HEK293 (cell line): ENCODE data around the gene ITPKC.
A peak's percentile ranks its signal among the peaks of the same experiment; 100 is the strongest.

Experiments
- CTCF ChIA-PET: fragments of 350-600 bp; formaldehyde crosslinking; extraction: SDS; loops from one replicate; lab custom pipeline; 2021; ENCODE audit warnings: antibody characterized with exemption; lab: Yijun Ruan, JAX
- POLR2A ChIA-PET: fragments of 300-600 bp; formaldehyde crosslinking; extraction: SDS; loops from one replicate; lab custom pipeline; 2020; ENCODE audit warnings: antibody characterized with exemption, inconsistent platforms; lab: Yijun Ruan, JAX
- H3K27ac ChIP-seq: fragments of 200-500 bp; sonication (Bioruptor generic); 2 replicates; pipeline ENCODE4 v1.5.1; 2014; ENCODE audit warnings: low read depth, low read length, control low read depth, inconsistent platforms; ENCODE audit errors: extremely low read depth
- H3K36me3 ChIP-seq, 2 experiments: fragments of 200-500 bp in 1 of 2; sonication (Bioruptor generic) in 1 of 2; 1 replicate in 1 of 2; 2 replicates in 1 of 2; pipeline ENCODE4 v1.5.1; 2014 to 2017; ENCODE audit warnings: inconsistent platforms in 2 of 2, low read length in 2 of 2; ENCODE audit not compliant: control insufficient read depth in 2 of 2, insufficient read depth in 1 of 2
- H3K4me1 ChIP-seq: fragments of 200-500 bp; sonication (Bioruptor generic); 2 replicates; pipeline ENCODE4 v1.5.1; 2014; ENCODE audit warnings: mild to moderate bottlenecking, low read length, inconsistent platforms; ENCODE audit not compliant: control insufficient read depth, insufficient read depth
- H3K4me3 ChIP-seq: 2 replicates; pipeline ENCODE4 v1.5.1; 2011; ENCODE audit warnings: low read depth, mild to moderate bottlenecking, control low read depth, low read length, moderate library complexity
- H3K9me3 ChIP-seq: fragments of 200-500 bp; sonication (Bioruptor generic); 2 replicates; pipeline ENCODE4 v1.5.1; 2014; ENCODE audit warnings: low read depth, low read length, inconsistent platforms; ENCODE audit not compliant: control insufficient read depth, insufficient read depth
- BCL11B ChIP-seq: fragments of 450-650 bp; formaldehyde crosslinking; IDR thresholded peaks from 2 replicates; pipeline ENCODE4 v1.5.1; 2016; ENCODE audit warnings: low read depth, missing biosample characterization, missing genetic modification characterization
- MEIS1 ChIP-seq: sonication (generic); formaldehyde crosslinking; IDR thresholded peaks from 2 replicates; pipeline ENCODE4 v1.8.1; 2022; ENCODE audit warnings: missing genetic modification reagents, mild to moderate bottlenecking, borderline replicate concordance
- OSR2 ChIP-seq: fragments of 450-650 bp; formaldehyde crosslinking; IDR thresholded peaks from 2 replicates; pipeline ENCODE4 v1.5.1; 2016; ENCODE audit warnings: missing biosample characterization, missing genetic modification characterization
- PRDM1 ChIP-seq: fragments of 450-650 bp; formaldehyde crosslinking; IDR thresholded peaks from 2 replicates; pipeline ENCODE4; 2016; ENCODE audit warnings: missing biosample characterization, missing genetic modification characterization
- SALL2 ChIP-seq: fragments of 450-650 bp; formaldehyde crosslinking; IDR thresholded peaks from 2 replicates; pipeline ENCODE4 v1.5.0; 2017; ENCODE audit warnings: missing biosample characterization, mild to moderate bottlenecking, missing genetic modification characterization, borderline replicate concordance
- SCRT2 ChIP-seq: fragments of 450-650 bp; formaldehyde crosslinking; IDR thresholded peaks from 2 replicates; pipeline ENCODE4 v1.5.1; 2016; ENCODE audit warnings: missing biosample characterization, missing genetic modification characterization
- ZIC2 ChIP-seq: fragments of 450-650 bp; formaldehyde crosslinking; IDR thresholded peaks from 2 replicates; pipeline ENCODE4 v1.5.1; 2016; ENCODE audit warnings: missing biosample characterization, missing genetic modification characterization
- ZNF112 ChIP-seq: fragments of 450-650 bp; formaldehyde crosslinking; IDR thresholded peaks from 2 replicates; pipeline ENCODE4 v1.5.0; 2017; ENCODE audit warnings: missing biosample characterization, missing genetic modification characterization
- ZNF175 ChIP-seq: fragments of 450-650 bp; formaldehyde crosslinking; IDR thresholded peaks from 2 replicates; pipeline ENCODE4 v1.5.1; 2016; ENCODE audit warnings: missing biosample characterization, missing genetic modification characterization
- ZNF223 ChIP-seq: fragments of 450-650 bp; formaldehyde crosslinking; IDR thresholded peaks from 2 replicates; pipeline ENCODE4 v1.5.1; 2016; ENCODE audit warnings: missing biosample characterization, missing genetic modification characterization
- ZNF37A ChIP-seq: fragments of 450-650 bp; IDR thresholded peaks from 2 replicates; pipeline ENCODE4 v1.5.1; 2018; ENCODE audit warnings: missing biosample characterization, missing genetic modification characterization
- ZNF423 ChIP-seq: fragments of 450-650 bp; formaldehyde crosslinking; IDR thresholded peaks from 2 replicates; pipeline ENCODE4 v1.5.1; 2016; ENCODE audit warnings: missing biosample characterization, missing genetic modification characterization
- ZNF514 ChIP-seq: fragments of 450-650 bp; formaldehyde crosslinking; IDR thresholded peaks from 2 replicates; pipeline ENCODE4 v1.5.1; 2016; ENCODE audit warnings: missing biosample characterization, missing genetic modification characterization
- ZNF521 ChIP-seq: fragments of 450-650 bp; formaldehyde crosslinking; IDR thresholded peaks from 2 replicates; pipeline ENCODE4 v1.5.1; 2017; ENCODE audit warnings: missing biosample characterization, mild to moderate bottlenecking, missing genetic modification characterization
- ZNF544 ChIP-seq: fragments of 450-650 bp; formaldehyde crosslinking; IDR thresholded peaks from 2 replicates; pipeline ENCODE4 v1.5.0; 2017; ENCODE audit warnings: missing biosample characterization, missing genetic modification characterization
- ZNF549 ChIP-seq: fragments of 450-650 bp; IDR thresholded peaks from 2 replicates; pipeline ENCODE4 v1.5.1; 2018; ENCODE audit warnings: missing biosample characterization, missing genetic modification characterization, mild to moderate bottlenecking, inconsistent platforms, moderate library complexity
- ZNF610 ChIP-seq: fragments of 450-650 bp; formaldehyde crosslinking; IDR thresholded peaks from 2 replicates; pipeline ENCODE4 v1.5.1; 2016; ENCODE audit warnings: missing biosample characterization, missing genetic modification characterization, borderline replicate concordance
- ZNF621 ChIP-seq: fragments of 450-650 bp; formaldehyde crosslinking; IDR thresholded peaks from 2 replicates; pipeline ENCODE4 v1.5.1; 2017; ENCODE audit warnings: missing biosample characterization, missing genetic modification characterization
- ZNF707 ChIP-seq: fragments of 450-650 bp; formaldehyde crosslinking; IDR thresholded peaks from 2 replicates; pipeline ENCODE4 v1.5.1; 2016; ENCODE audit warnings: missing biosample characterization, missing genetic modification characterization
- ZNF76 ChIP-seq: fragments of 450-650 bp; formaldehyde crosslinking; IDR thresholded peaks from 2 replicates; pipeline ENCODE4; 2016; ENCODE audit warnings: low read depth, missing biosample characterization, missing genetic modification characterization, borderline replicate concordance
- ZNF777 ChIP-seq: fragments of 450-650 bp; formaldehyde crosslinking; IDR thresholded peaks from 2 replicates; pipeline ENCODE4 v1.5.1; 2017; ENCODE audit warnings: missing biosample characterization, missing genetic modification characterization, borderline replicate concordance
- ZSCAN16 ChIP-seq: fragments of 450-650 bp; formaldehyde crosslinking; IDR thresholded peaks from 2 replicates; pipeline ENCODE4 v1.5.1; 2016; ENCODE audit warnings: missing biosample characterization, missing genetic modification characterization
- ZSCAN4 ChIP-seq: fragments of 450-650 bp; formaldehyde crosslinking; IDR thresholded peaks from 2 replicates; pipeline ENCODE4 v1.5.1; 2017; ENCODE audit warnings: missing biosample characterization, missing genetic modification characterization
- TF ChIP-seq, protein P1 (sequence below): fragments of 450-650 bp; formaldehyde crosslinking; IDR thresholded peaks from 2 replicates; pipeline ENCODE4 v1.5.1; 2016; ENCODE audit warnings: missing biosample characterization, missing genetic modification characterization
- TF ChIP-seq, protein P2 (sequence below): fragments of 450-650 bp; formaldehyde crosslinking; conservative IDR thresholded peaks from 2 replicates; pipeline ENCODE4 v1.5.1; 2016; ENCODE audit warnings: low read depth, missing biosample characterization, missing genetic modification characterization
- TF ChIP-seq, protein P3 (sequence below): fragments of 450-650 bp; formaldehyde crosslinking; IDR thresholded peaks from 2 replicates; pipeline ENCODE4 v1.5.1; 2016; ENCODE audit warnings: missing biosample characterization, missing genetic modification characterization
- TF ChIP-seq, protein P4 (sequence below): fragments of 450-650 bp; formaldehyde crosslinking; IDR thresholded peaks from 2 replicates; pipeline ENCODE4; 2016; ENCODE audit warnings: missing biosample characterization, missing genetic modification characterization

The ITPKC gene

DNA sequence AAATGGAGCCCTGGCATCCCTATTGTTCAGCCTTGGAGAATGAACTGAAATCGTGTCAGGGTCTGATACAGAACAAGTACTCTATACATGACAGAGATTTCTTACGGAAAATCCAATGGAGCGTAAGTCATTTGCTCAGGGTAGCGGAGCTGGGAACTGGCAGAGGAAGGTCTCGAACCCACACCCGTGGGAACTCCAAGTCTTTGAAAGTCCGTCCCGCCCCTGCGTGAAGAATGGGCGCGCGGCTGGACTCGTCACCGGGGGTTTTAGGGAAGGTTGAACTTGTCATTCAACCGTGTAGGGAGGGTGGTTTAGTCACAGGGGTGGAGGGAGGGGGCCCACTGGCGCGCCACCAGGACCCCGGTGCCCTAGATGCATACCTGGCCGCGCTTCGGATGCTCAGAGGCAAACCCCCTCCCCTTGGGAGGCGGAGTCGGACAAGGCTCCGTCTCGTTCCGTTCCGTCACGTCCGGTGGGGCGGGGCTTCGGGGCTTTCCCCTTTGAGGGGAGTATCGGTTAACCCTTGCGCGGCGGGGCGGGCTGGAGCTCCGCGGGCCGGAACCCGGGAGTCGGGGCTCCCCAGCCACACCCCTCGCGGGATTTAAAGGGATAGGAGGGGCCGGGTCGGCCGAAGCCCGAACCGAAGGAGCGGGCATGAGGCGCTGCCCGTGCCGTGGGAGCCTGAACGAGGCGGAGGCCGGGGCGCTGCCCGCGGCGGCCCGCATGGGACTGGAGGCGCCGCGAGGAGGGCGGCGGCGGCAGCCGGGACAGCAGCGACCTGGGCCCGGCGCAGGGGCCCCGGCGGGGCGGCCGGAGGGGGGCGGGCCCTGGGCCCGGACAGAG, at the start of gene ITPKC, which contains the start of gene COQ8B:
ITPKC (plus strand) TSS at position 631 of the 843 bp plus-strand sequence; CDS start at position 655, 24 bp downstream.
COQ8B (minus strand) TSS at position 405 of the 843 bp plus-strand sequence. CDS start 2,254 bp downstream, outside the sequence.
- Histone ChIP-seq H3K4me3 (peak within 1 kb of the TSS; percentile 60), H3K27ac (peak within 1 kb of the TSS; percentile 86), H3K9me3 (no peaks in the 10 kb centered on the region), H3K4me1 (peaks cover 47% of the 10 kb centered on the region), H3K36me3 (peaks cover 22 to 45% of the 10 kb centered on the region in 2 experiments)
- POLR2A ChIA-PET = interaction anchor here (0.5 to 2.4 kb wide), 33 partner anchors 9 to 1281 kb away, joined by 3 to 49 read pairs (median 5); partner anchors contain the start of genes ACTMAP, EGLN2, HNRNPUL1 and NUMBL
- CTCF ChIA-PET = interaction anchor here (0.5 to 1.4 kb wide), 12 partner anchors 18 to 258 kb away, joined by 3 to 8 read pairs (median 4); partner anchors contain the start of gene EGLN2
- TF ChIP-seq ZNF514 (no peak), ZNF112 (tag by site-specific recombination) (no peak), SCRT2 (no peak), ZNF423 (tag by site-specific recombination) (no peak), ZSCAN4 (peak; percentile 6; the same call in 1 of the 2 replicates), ZNF549 (tag by site-specific recombination) (no peak), MEIS1 (CRISPR knock-in tag) (no peak), ZNF610 (tag by site-specific recombination) (no peak; the same call in 1 of the 2 replicates), ZIC2 (tag by site-specific recombination) (peak; percentile 61), OSR2 (no peak; the same call in none of the 2 replicates), ZNF521 (no peak), ZNF707 (tag by site-specific recombination) (no peak), ZNF37A (tag by site-specific recombination) (no peak), ZNF223 (no peak), SALL2 (tag by site-specific recombination) (no peak), ZSCAN16 (no peak; the same call in 1 of the 2 replicates), ZNF621 (tag by site-specific recombination) (no peak), PRDM1 (tag by site-specific recombination) (peak; percentile 13; the same call in 1 of the 2 replicates), ZNF544 (tag by site-specific recombination) (no peak), ZNF76 (tag by site-specific recombination) (peak; percentile 62), BCL11B (tag by site-specific recombination) (no peak; the same call in 1 of the 2 replicates), ZNF777 (no peak), ZNF175 (tag by site-specific recombination) (no peak)
- TF ChIP-seq, protein P1, sequence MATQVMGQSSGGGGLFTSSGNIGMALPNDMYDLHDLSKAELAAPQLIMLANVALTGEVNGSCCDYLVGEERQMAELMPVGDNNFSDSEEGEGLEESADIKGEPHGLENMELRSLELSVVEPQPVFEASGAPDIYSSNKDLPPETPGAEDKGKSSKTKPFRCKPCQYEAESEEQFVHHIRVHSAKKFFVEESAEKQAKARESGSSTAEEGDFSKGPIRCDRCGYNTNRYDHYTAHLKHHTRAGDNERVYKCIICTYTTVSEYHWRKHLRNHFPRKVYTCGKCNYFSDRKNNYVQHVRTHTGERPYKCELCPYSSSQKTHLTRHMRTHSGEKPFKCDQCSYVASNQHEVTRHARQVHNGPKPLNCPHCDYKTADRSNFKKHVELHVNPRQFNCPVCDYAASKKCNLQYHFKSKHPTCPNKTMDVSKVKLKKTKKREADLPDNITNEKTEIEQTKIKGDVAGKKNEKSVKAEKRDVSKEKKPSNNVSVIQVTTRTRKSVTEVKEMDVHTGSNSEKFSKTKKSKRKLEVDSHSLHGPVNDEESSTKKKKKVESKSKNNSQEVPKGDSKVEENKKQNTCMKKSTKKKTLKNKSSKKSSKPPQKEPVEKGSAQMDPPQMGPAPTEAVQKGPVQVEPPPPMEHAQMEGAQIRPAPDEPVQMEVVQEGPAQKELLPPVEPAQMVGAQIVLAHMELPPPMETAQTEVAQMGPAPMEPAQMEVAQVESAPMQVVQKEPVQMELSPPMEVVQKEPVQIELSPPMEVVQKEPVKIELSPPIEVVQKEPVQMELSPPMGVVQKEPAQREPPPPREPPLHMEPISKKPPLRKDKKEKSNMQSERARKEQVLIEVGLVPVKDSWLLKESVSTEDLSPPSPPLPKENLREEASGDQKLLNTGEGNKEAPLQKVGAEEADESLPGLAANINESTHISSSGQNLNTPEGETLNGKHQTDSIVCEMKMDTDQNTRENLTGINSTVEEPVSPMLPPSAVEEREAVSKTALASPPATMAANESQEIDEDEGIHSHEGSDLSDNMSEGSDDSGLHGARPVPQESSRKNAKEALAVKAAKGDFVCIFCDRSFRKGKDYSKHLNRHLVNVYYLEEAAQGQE (tag by site-specific recombination) = no peak; the same call in 1 of the 2 replicates
- TF ChIP-seq, protein P2, sequence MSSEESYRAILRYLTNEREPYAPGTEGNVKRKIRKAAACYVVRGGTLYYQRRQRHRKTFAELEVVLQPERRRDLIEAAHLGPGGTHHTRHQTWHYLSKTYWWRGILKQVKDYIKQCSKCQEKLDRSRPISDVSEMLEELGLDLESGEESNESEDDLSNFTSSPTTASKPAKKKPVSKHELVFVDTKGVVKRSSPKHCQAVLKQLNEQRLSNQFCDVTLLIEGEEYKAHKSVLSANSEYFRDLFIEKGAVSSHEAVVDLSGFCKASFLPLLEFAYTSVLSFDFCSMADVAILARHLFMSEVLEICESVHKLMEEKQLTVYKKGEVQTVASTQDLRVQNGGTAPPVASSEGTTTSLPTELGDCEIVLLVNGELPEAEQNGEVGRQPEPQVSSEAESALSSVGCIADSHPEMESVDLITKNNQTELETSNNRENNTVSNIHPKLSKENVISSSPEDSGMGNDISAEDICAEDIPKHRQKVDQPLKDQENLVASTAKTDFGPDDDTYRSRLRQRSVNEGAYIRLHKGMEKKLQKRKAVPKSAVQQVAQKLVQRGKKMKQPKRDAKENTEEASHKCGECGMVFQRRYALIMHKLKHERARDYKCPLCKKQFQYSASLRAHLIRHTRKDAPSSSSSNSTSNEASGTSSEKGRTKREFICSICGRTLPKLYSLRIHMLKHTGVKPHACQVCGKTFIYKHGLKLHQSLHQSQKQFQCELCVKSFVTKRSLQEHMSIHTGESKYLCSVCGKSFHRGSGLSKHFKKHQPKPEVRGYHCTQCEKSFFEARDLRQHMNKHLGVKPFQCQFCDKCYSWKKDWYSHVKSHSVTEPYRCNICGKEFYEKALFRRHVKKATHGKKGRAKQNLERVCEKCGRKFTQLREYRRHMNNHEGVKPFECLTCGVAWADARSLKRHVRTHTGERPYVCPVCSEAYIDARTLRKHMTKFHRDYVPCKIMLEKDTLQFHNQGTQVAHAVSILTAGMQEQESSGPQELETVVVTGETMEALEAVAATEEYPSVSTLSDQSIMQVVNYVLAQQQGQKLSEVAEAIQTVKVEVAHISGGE (tag by site-specific recombination) = peak; percentile 94
- TF ChIP-seq, protein P3, sequence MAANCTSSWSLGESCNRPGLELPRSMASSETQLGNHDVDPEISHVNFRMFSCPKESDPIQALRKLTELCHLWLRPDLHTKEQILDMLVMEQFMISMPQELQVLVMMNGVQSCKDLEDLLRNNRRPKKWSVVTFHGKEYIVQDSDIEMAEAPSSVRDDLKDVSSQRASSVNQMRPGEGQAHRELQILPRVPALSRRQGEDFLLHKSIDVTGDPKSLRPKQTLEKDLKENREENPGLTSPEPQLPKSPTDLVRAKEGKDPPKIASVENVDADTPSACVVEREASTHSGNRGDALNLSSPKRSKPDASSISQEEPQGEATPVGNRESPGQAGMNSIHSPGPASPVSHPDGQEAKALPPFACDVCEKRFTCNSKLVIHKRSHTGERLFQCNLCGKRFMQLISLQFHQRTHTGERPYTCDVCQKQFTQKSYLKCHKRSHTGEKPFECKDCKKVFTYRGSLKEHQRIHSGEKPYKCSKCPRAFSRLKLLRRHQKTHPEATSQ (tag by site-specific recombination) = no peak
- TF ChIP-seq, protein P4, sequence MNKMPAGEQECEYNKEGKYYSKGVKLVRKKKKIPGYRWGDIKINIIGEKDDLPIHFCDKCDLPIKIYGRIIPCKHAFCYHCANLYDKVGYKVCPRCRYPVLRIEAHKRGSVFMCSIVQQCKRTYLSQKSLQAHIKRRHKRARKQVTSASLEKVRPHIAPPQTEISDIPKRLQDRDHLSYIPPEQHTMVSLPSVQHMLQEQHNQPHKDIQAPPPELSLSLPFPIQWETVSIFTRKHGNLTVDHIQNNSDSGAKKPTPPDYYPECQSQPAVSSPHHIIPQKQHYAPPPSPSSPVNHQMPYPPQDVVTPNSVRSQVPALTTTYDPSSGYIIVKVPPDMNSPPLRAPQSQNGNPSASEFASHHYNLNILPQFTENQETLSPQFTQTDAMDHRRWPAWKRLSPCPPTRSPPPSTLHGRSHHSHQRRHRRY (tag by site-specific recombination) = no peak
